ENCODE measurements around the gene GPRIN1.

GRCh38 chr5:176620333-176620981 lies 10.5 kb upstream of the GPRIN1 start:
- TF ChIP-seq POLR2A (IDR thresholded peaks at IDR 0.05) (no peak), EP300 (IDR thresholded peaks at IDR 0.05; ENCODE audit: low read depth) (no peak)
- TF ChIP-seq, protein P1, sequence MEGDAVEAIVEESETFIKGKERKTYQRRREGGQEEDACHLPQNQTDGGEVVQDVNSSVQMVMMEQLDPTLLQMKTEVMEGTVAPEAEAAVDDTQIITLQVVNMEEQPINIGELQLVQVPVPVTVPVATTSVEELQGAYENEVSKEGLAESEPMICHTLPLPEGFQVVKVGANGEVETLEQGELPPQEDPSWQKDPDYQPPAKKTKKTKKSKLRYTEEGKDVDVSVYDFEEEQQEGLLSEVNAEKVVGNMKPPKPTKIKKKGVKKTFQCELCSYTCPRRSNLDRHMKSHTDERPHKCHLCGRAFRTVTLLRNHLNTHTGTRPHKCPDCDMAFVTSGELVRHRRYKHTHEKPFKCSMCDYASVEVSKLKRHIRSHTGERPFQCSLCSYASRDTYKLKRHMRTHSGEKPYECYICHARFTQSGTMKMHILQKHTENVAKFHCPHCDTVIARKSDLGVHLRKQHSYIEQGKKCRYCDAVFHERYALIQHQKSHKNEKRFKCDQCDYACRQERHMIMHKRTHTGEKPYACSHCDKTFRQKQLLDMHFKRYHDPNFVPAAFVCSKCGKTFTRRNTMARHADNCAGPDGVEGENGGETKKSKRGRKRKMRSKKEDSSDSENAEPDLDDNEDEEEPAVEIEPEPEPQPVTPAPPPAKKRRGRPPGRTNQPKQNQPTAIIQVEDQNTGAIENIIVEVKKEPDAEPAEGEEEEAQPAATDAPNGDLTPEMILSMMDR (IDR thresholded peaks at IDR 0.05): no peak

Data from transverse colon (tissue), 3 donors.